Mammary epithelial cell (primary cell): ENCODE data around the gene KRT76.

Source experiments
- CTCF ChIP-seq, 2 donors: IDR thresholded peaks in 1 of 2; conservative IDR thresholded peaks in 1 of 2; 2 replicates each; pipeline ENCODE4 v1.5.1; 2011 to 2012; ENCODE audit warnings: inconsistent platforms in 2 of 2, low read length in 2 of 2, mild to moderate bottlenecking in 2 of 2, control low read depth in 1 of 2, low read depth in 1 of 2; ENCODE audit not compliant: insufficient read depth in 1 of 2; ENCODE audit errors: extremely low read depth in 1 of 2
- EZH2 ChIP-seq: IDR thresholded peaks from 2 replicates; pipeline ENCODE4 v1.6.1; 2012; ENCODE audit warnings: low read length, inconsistent platforms, borderline replicate concordance

- TF ChIP-seq EZH2 (no peak), CTCF (conservative IDR thresholded peaks at IDR 0.05 in 1 of 2, IDR thresholded peaks at IDR 0.05 in 1 of 2; ENCODE audit: extremely low read depth in 1 of 2, insufficient read depth in 1 of 2, low read depth in 1 of 2, low read length in 2 of 2) (no peak)
Measured at GRCh38 chr12:52763991-52764390, 13.2 kb downstream of the KRT76 start.
